Measurements from ENCODE around the gene TEX2. TPM values are rescaled to one million over a fixed set of nuclear protein-coding genes. Genes with fewer than 3 reads are reported as not detected.
"Not testable (repeated sequence)": the region's sequence is repeated elsewhere in the genome, so short reads cannot be mapped to it uniquely, and the experiment has no call there.

Gene TEX2
- total and polyA plus RNA-seq, 4 experiments from 2014 or later: 7.9 to 13.1 (median 10.7) TPM

DNA sequence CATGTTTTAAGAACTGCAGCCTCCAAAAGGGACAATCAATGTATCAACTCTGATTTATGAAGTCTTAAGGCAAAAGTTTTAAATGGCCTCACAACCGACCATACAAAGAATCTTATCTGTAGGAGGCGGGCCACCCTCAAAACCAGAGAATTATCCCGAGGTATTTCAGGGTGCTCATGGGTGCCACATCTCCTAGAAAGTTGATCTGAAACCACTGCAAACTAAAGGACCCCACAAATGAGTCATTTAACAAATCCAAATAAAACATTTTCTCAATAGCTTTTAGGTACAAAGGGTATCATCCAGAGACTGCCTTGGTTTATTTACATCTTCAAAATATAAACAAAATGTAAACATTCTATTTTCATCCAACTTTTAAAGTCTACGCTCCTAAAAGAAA lies 139.9 kb downstream of the TEX2 start:
- ChIA-PET CTCF (ENCODE audit: partially characterized antibody) (interaction anchor here (1.3 to 20.8 kb wide), 3 partner anchors 9 to 206 kb away, joined by 3 to 798 read pairs (median 23); no protein-coding TSS in a partner anchor), POLR2A (ENCODE audit: partially characterized antibody) (interaction anchor here (0.5 to 3.5 kb wide), 5 partner anchors 8 to 59 kb away, joined by 3 to 14 read pairs (median 7); no protein-coding TSS in a partner anchor)
- Mint-ChIP-seq H3K27ac (peak overlapping the region in 6 of 7 donors; percentile 22 to 86 (median 61)), H3K4me3 (peak overlapping the region in 4 of 8 donors; percentile 0 to 55 (median 14)), H3K4me1 (peaks cover 57 to 91% (median 74%) of the 10 kb centered on the region in 4 donors), H3K27me3 (no peaks in the 10 kb centered on the region), H3K36me3 (peaks cover 25 to 50% of the 10 kb centered on the region in 2 donors), H3K9me3 (no peaks in the 10 kb centered on the region)
- Histone ChIP-seq H3K9me3 (ENCODE audit: control insufficient read depth in 1 of 2, low read length in 2 of 2) (no peaks in the 10 kb centered on the region), H3K4me1 (ENCODE audit: insufficient read depth, low read length) (peaks cover 92% of the 10 kb centered on the region), H3K27me3 (ENCODE audit: insufficient read depth, low read length) (no peaks in the 10 kb centered on the region), H3K36me3 (ENCODE audit: insufficient read depth, low read length) (no peaks in the 10 kb centered on the region), H3K27ac (ENCODE audit: low read depth, low read length) (no peak overlapping the region), H3K4me3 (ENCODE audit: low read length in 2 of 2) (no peak overlapping the region)
- intact Hi-C loops (cut with micrococcal nuclease): no loop called here
- DNase-seq: no peak

DNA sequence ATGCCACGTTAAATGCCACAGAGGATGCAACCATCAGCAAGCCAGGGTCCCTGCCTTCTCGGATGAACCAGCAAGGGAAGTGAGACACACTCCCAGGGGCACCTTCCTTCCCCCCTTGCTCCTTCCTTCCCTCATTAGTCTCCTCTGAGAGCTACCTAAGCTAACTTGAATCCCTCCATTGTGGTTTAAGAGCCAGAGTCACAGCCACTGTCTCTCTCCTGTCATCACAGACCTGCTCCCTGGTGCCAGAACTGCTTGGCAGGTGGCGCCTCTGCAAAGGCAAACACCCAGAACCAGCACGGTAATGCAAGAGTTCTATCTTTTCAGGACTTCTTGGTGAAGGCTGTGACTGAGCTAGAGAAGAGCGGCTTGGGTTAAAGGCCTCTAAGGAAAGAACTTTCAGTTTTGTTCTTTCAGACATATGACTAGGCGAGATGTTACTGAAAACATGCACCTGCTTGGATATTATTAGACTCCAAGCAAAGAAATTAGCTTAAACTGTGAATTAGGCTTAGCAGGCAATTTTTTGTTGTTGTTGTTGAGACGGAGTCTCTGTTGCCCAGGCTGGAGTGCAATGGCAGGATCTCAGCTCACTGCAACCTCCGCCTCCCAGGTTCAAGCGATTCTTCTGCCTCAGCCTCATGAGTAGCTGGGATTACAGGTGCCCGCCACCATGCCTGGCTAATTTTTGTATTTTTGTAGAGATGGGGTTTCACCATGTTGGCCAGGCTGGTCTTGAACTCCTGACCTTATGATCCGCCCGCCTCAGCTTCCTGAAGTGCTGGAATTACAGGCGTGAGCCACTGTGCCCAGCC lies 141.9 kb downstream of the TEX2 start:
- H3K4me3 ChIP-seq (ENCODE audit: low read length in 2 of 2): peak overlapping the region in 1 of 2 donors; percentile 9
- POLR2A ChIA-PET (ENCODE audit: partially characterized antibody): interaction anchor here (0.5 to 3.5 kb wide), 14 partner anchors 8 to 260 kb away, joined by 3 to 27 read pairs (median 4); partner anchors contain the start of genes ERN1 and ICAM2
- not testable (repeated sequence) for H3K27me3 Mint-ChIP-seq; H3K36me3 ChIP-seq (ENCODE audit: insufficient read depth, low read length); H3K9me3 Mint-ChIP-seq; H3K27me3 ChIP-seq (ENCODE audit: insufficient read depth, low read length); H3K9me3 ChIP-seq (ENCODE audit: control insufficient read depth in 1 of 2, low read length in 2 of 2)
- H3K27ac Mint-ChIP-seq: peak overlapping the region; percentile 86 to 95 (median 91)
- peaks cover 49 to 91% (median 72%) of the 10 kb centered on the region in 4 donors for H3K4me1 Mint-ChIP-seq
- H3K4me3 Mint-ChIP-seq: peak overlapping the region; percentile 68 to 90 (median 84)
- peak overlapping the region; percentile 35 for H3K27ac ChIP-seq (ENCODE audit: low read depth, low read length)
- intact Hi-C loops (cut with micrococcal nuclease): loop anchor here (1.0 to 2.0 kb wide), 2 partner anchors 9 to 38 kb away; partner anchors contain the start of gene ERN1
- H3K4me1 ChIP-seq (ENCODE audit: insufficient read depth, low read length): peaks cover 89% of the 10 kb centered on the region
- H3K36me3 Mint-ChIP-seq: peaks cover 32 to 43% of the 10 kb centered on the region in 2 donors
- CTCF ChIA-PET (ENCODE audit: partially characterized antibody): interaction anchor here (1.2 to 20.8 kb wide), 5 partner anchors 11 to 101 kb away, joined by 3 to 798 read pairs (median 4); partner anchors contain the start of gene ICAM2
- peak; percentile 25 to 58 (median 32) for DNase-seq

GRCh38 chr17:64120159-64120810 lies 142.8 kb downstream of the TEX2 start:
- H3K4me1 ChIP-seq (ENCODE audit: insufficient read depth, low read length): peaks cover 89% of the 10 kb centered on the region

GRCh38 chr17:64117981-64118979 lies 144.8 kb downstream of the TEX2 start:
- peaks cover 23 to 35% of the 10 kb centered on the region in 2 donors for H3K36me3 Mint-ChIP-seq
- peak overlapping the region in 3 of 8 donors; percentile 21 to 63 (median 54) for H3K4me3 Mint-ChIP-seq
- H3K36me3 ChIP-seq (ENCODE audit: insufficient read depth, low read length): no peaks in the 10 kb centered on the region
- peak overlapping the region in 5 of 7 donors; percentile 10 to 71 (median 50) for H3K27ac Mint-ChIP-seq
- no peaks in the 10 kb centered on the region for H3K9me3 ChIP-seq (ENCODE audit: control insufficient read depth in 1 of 2, low read length in 2 of 2)
- no peaks in the 10 kb centered on the region for H3K9me3 Mint-ChIP-seq
- H3K4me3 ChIP-seq (ENCODE audit: low read length in 2 of 2): no peak overlapping the region
- peaks cover 84% of the 10 kb centered on the region for H3K4me1 ChIP-seq (ENCODE audit: insufficient read depth, low read length)
- DNase-seq: no peak
- intact Hi-C loops (cut with micrococcal nuclease): no loop called here
- no peaks in the 10 kb centered on the region for H3K27me3 Mint-ChIP-seq
- POLR2A ChIA-PET (ENCODE audit: partially characterized antibody): interaction anchor here (0.6 to 2.4 kb wide), 5 partner anchors 11 to 35 kb away, joined by 3 to 9 read pairs (median 3); partner anchors contain the start of gene ERN1
- H3K4me1 Mint-ChIP-seq: peaks cover 52 to 91% (median 69%) of the 10 kb centered on the region in 4 donors
- CTCF ChIA-PET (ENCODE audit: partially characterized antibody): interaction anchor here (0.7 to 3.1 kb wide), 3 partner anchors 15 to 243 kb away, joined by 3 to 13 read pairs (median 5); no protein-coding TSS in a partner anchor
- no peak overlapping the region for H3K27ac ChIP-seq (ENCODE audit: low read depth, low read length)
- H3K27me3 ChIP-seq (ENCODE audit: insufficient read depth, low read length): no peaks in the 10 kb centered on the region

More at GRCh38 chr17:64120159-64120810, 142.8 kb downstream of the TEX2 start:
- Mint-ChIP-seq H3K27me3 (no peaks in the 10 kb centered on the region), H3K9me3 (no peaks in the 10 kb centered on the region), H3K27ac (peak overlapping the region; percentile 86 to 95 (median 91)), H3K36me3 (peaks cover 37 to 43% of the 10 kb centered on the region in 2 donors), H3K4me1 (peaks cover 51 to 91% (median 72%) of the 10 kb centered on the region in 4 donors), H3K4me3 (peak overlapping the region; percentile 17 to 90 (median 84))
- no peaks in the 10 kb centered on the region for H3K36me3 ChIP-seq (ENCODE audit: insufficient read depth, low read length)
- ChIA-PET POLR2A (ENCODE audit: partially characterized antibody) (interaction anchor here (0.5 to 2.5 kb wide), 7 partner anchors 10 to 145 kb away, joined by 3 to 27 read pairs (median 3); partner anchors contain the start of gene ERN1), CTCF (ENCODE audit: partially characterized antibody) (interaction anchor here (1.2 to 20.8 kb wide), 5 partner anchors 10 to 100 kb away, joined by 3 to 798 read pairs (median 4); partner anchors contain the start of gene ICAM2)
- no peak for DNase-seq
- intact Hi-C loops (cut with micrococcal nuclease): loop anchor here (2.0 kb wide), 1 partner anchor 37 kb away; no protein-coding TSS in a partner anchor
- H3K9me3 ChIP-seq (ENCODE audit: control insufficient read depth in 1 of 2, low read length in 2 of 2): no peaks in the 10 kb centered on the region
- H3K27ac ChIP-seq (ENCODE audit: low read depth, low read length): peak overlapping the region; percentile 35
- no peak overlapping the region for H3K4me3 ChIP-seq (ENCODE audit: low read length in 2 of 2)
- no peaks in the 10 kb centered on the region for H3K27me3 ChIP-seq (ENCODE audit: insufficient read depth, low read length)

GRCh38 chr17:64115822-64116534 lies 147.1 kb downstream of the TEX2 start:
- Mint-ChIP-seq H3K9me3 (no peaks in the 10 kb centered on the region), H3K36me3 (peaks cover 30 to 39% of the 10 kb centered on the region in 2 donors), H3K4me3 (peak overlapping the region; percentile 29 to 84 (median 62)), H3K4me1 (peaks cover 47 to 88% (median 66%) of the 10 kb centered on the region in 4 donors), H3K27ac (peak overlapping the region; percentile 5 to 86 (median 66)), H3K27me3 (no peaks in the 10 kb centered on the region)
- H3K9me3 ChIP-seq (ENCODE audit: control insufficient read depth in 1 of 2, low read length in 2 of 2): no peaks in the 10 kb centered on the region
- POLR2A ChIA-PET (ENCODE audit: partially characterized antibody): interaction anchor here (0.6 to 3.3 kb wide), 5 partner anchors 8 to 34 kb away, joined by 3 to 18 read pairs (median 10); partner anchors contain the start of gene ERN1
- CTCF ChIA-PET (ENCODE audit: partially characterized antibody): interaction anchor here (1.1 to 3.9 kb wide), 6 partner anchors 9 to 90 kb away, joined by 3 to 30 read pairs (median 4); partner anchors contain the start of gene ERN1
- H3K27me3 ChIP-seq (ENCODE audit: insufficient read depth, low read length): no peaks in the 10 kb centered on the region
- H3K4me3 ChIP-seq (ENCODE audit: low read length in 2 of 2): peak overlapping the region in 1 of 2 donors; percentile 6
- H3K27ac ChIP-seq (ENCODE audit: low read depth, low read length): no peak overlapping the region
- intact Hi-C loops (cut with micrococcal nuclease): no loop called here
- no peaks in the 10 kb centered on the region for H3K36me3 ChIP-seq (ENCODE audit: insufficient read depth, low read length)
- DNase-seq: peak in 2 of 5 donors; percentile 28 to 56
- H3K4me1 ChIP-seq (ENCODE audit: insufficient read depth, low read length): peaks cover 74% of the 10 kb centered on the region
